ENCODE data around the gene IFNA1.

DNA sequence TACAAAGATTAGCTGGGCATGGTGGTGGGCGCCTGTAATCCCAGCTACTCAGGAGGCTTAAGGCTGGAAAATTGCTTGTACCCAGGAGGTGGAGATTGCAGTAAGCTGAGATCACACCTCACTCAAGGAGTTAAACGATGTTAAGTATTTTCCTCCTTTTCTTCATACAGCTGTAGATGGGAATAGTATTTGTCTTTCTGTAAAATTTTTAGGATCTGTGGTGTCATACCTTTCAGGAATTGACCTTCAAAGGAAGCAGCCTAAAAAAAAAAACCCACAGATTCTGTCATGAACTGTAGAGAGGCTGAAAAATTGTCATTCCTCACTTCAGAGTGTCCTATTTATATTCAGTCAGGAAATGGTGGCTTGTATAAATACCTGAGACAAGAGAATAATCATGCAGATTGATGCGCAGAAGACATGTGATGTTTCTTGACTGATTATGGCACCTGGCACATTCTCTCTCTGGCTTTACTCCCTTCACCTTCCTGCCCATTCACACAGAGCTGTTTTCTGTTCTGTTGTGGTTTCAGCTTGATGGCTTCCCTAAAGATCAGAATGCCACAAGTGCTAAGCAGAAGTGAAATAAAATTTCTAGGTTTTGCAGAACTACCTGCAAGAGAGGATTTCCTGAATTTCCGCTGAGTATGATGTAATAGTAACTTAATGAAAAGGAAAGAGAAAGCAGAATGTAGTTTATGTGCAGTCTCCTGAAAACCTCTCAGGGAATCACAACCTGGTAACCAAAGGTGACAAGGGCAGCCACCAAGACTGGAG lies 3.8 kb downstream of the IFNA1 start:
- TF ChIP-seq POLR2AphosphoS5 (IDR thresholded peaks at IDR 0.05): no peak
- TF ChIP-seq, protein P1, sequence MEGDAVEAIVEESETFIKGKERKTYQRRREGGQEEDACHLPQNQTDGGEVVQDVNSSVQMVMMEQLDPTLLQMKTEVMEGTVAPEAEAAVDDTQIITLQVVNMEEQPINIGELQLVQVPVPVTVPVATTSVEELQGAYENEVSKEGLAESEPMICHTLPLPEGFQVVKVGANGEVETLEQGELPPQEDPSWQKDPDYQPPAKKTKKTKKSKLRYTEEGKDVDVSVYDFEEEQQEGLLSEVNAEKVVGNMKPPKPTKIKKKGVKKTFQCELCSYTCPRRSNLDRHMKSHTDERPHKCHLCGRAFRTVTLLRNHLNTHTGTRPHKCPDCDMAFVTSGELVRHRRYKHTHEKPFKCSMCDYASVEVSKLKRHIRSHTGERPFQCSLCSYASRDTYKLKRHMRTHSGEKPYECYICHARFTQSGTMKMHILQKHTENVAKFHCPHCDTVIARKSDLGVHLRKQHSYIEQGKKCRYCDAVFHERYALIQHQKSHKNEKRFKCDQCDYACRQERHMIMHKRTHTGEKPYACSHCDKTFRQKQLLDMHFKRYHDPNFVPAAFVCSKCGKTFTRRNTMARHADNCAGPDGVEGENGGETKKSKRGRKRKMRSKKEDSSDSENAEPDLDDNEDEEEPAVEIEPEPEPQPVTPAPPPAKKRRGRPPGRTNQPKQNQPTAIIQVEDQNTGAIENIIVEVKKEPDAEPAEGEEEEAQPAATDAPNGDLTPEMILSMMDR (IDR thresholded peaks at IDR 0.05): no peak

All from transverse colon (tissue), 4 donors.